Right lobe of liver (tissue), 6 donors: ENCODE data around the gene ARL15. TPM values are rescaled to one million over a fixed set of nuclear protein-coding genes. Genes with fewer than 3 reads are reported as not detected.
A peak's percentile ranks its signal among the peaks of the same experiment; 100 is the strongest.

ENCODE experiments used
- ATAC-seq, 4 donors: fragments of 200-7000 bp; cut with Tn5 transposase; one replicate each; pipeline ENCODE4 v1.9.1; 2020; ENCODE audit warnings: mild to moderate bottlenecking in 4 of 4, moderate library complexity in 4 of 4
- DNase-seq, 3 donors: peaks; one replicate each; pipeline ENCODE4 v3.0.0-alpha.2; 2020
- H3K27ac ChIP-seq, 3 donors: fragments of 200-600 bp; one replicate each; pipeline ENCODE4 v1.8.0; 2022
- H3K27me3 ChIP-seq, 2 donors: fragments of 200-600 bp; one replicate each; pipeline ENCODE4 v1.8.0; 2022
- H3K36me3 ChIP-seq, 4 donors: fragments of 200-600 bp; sonication (generic) in 1 of 4; one replicate each; pipeline versions ENCODE4 v1.5.1 to v1.8.0; 2017 to 2022; ENCODE audit warnings: control low read depth in 1 of 4
- H3K4me1 ChIP-seq, 4 donors: fragments of 200-600 bp; sonication (generic) in 1 of 4; one replicate each; pipeline versions ENCODE4 v1.5.1 to v1.8.0; 2017 to 2022; ENCODE audit warnings: control low read depth in 1 of 4
- H3K4me3 ChIP-seq, 3 donors: fragments of 200-600 bp; one replicate each; pipeline ENCODE4 v1.8.0; 2022
- H3K9me3 ChIP-seq, 4 donors: fragments of 200-600 bp; sonication (generic) in 1 of 4; one replicate each; pipeline versions ENCODE4 v1.5.1 to v1.8.0; 2017 to 2022; ENCODE audit warnings: control low read depth in 1 of 4
- POLR2A ChIP-seq: fragments of 450-650 bp; IDR thresholded peaks from one replicate; pipeline ENCODE4 v1.6.1; 2017; ENCODE audit warnings: antibody characterized with exemption, mild to moderate bottlenecking
- WGBS: methylation state at CpG from one replicate; pipeline ENCODE4 v1.1.6; 2018; ENCODE audit warnings: low coverage, low lambda C conversion rate; ENCODE audit not compliant: insufficient coverage; ENCODE audit errors: missing lambda C conversion rate; 5-methylcytosine and 5-hydroxymethylcytosine counted together
- intact Hi-C, 2 donors: fragments of 100-400 bp; cut with DNase I; formaldehyde crosslinking; loops; one replicate each; pipeline versions ENCODE4 v1.11.2 to v1.14.1; 2022
- total RNA-seq, 6 experiments: library from RNA; depleted of rRNA in 2 of 6; stranded (reverse); fragments of >200 nt in 2 of 6; fragmentation: NEBNext Ultra II Directional in 3 of 6; extraction: Animal tissue kit (Norgen Biotek cat#: 25700) in 3 of 6; gene quantifications; one replicate each; pipeline versions ENCODE4 v1.1.0 to v1.2.4, GENCODE V29; 2016 to 2023
- TF ChIP-seq, protein P1 (sequence below), 4 donors: fragments of 200-600 bp in 3 of 4; fragments of 450-650 bp in 1 of 4; IDR thresholded peaks; one replicate each; pipeline versions ENCODE4 v1.5.1 to v1.8.0; 2016 to 2022; ENCODE audit warnings: antibody characterized with exemption in 4 of 4, mild to moderate bottlenecking in 2 of 4
- donor health status: DM: no; HTN: yes; CAD: no.
- donor health status: DM: no; HTN: no; CAD: no.
- donor health status: DM: no; HTN: no; CAD: no.
- donor health status: DM: no; HTN: yes; CAD: no.
- donor health status: DM: no; HTN: yes; CAD: no.

The ARL15 gene
- total RNA-seq, 6 experiments from 2014 or later, result 6.3 to 16.5 (median 9.6) TPM

DNA sequence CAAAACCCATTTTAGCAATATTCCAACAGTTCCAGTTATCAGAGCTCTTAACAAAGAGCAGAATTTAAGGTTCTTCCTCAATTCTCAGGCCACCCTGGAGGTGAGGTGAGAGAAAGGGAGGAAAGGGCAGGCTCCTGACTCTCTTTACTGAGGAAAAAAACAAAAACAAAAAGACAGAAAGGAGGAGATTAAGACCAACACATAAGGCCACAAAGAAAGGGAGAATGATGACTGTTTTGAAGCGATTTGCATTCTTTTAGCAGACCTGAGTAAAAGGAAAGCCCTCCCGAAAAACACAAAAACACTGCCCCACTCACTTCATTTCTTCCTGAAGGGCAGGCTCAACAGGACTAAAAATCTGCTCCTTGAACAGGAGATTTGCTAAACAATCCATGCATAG, 300.5 kb downstream of the ARL15 start:
- Histone ChIP-seq H3K9me3 (no peaks in the 10 kb centered on the region), H3K4me3 (no peak overlapping the region), H3K27me3 (no peaks in the 10 kb centered on the region), H3K4me1 (peaks cover 0 to 33% (median 10%) of the 10 kb centered on the region in 4 donors), H3K27ac (peak overlapping the region; percentile 17 to 87 (median 83)), H3K36me3 (no peaks in the 10 kb centered on the region)
- no peak for DNase-seq
- 71% methylated on average over 2 of the region's 2 CpGs for WGBS
- intact Hi-C loops, result no loop called here
- peak in 1 of 4 donors; percentile 2 for ATAC-seq
- TF ChIP-seq POLR2A, result no peak
- TF ChIP-seq, protein P1, sequence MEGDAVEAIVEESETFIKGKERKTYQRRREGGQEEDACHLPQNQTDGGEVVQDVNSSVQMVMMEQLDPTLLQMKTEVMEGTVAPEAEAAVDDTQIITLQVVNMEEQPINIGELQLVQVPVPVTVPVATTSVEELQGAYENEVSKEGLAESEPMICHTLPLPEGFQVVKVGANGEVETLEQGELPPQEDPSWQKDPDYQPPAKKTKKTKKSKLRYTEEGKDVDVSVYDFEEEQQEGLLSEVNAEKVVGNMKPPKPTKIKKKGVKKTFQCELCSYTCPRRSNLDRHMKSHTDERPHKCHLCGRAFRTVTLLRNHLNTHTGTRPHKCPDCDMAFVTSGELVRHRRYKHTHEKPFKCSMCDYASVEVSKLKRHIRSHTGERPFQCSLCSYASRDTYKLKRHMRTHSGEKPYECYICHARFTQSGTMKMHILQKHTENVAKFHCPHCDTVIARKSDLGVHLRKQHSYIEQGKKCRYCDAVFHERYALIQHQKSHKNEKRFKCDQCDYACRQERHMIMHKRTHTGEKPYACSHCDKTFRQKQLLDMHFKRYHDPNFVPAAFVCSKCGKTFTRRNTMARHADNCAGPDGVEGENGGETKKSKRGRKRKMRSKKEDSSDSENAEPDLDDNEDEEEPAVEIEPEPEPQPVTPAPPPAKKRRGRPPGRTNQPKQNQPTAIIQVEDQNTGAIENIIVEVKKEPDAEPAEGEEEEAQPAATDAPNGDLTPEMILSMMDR (IDR thresholded peaks at IDR 0.05), result no peak

DNA sequence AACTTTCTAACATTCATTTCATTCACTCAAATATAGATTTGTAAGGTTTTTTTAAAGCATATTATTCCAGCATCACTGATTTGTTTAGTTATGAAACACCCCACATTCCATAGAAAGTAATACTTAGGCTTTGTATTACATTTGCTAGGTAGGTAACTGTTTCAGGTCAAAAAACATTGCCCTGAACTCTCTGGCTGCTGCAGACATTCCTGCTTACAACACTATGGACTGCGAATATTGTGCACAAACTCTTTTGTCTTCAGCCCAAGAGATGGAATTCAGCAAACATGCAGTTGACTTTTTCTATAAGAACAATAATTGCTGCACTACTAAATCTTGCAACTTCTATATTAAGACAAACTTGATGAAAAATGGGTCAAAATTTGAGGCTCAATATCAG, 301.0 kb downstream of the ARL15 start:
- peaks cover 0 to 33% (median 10%) of the 10 kb centered on the region in 4 donors for H3K4me1 ChIP-seq
- TF ChIP-seq, protein P1 (IDR thresholded peaks at IDR 0.05), result no peak
- TF ChIP-seq POLR2A, result no peak
- H3K27ac ChIP-seq, result peak overlapping the region; percentile 17 to 87 (median 83)
- H3K27me3 ChIP-seq, result no peaks in the 10 kb centered on the region
- no peaks in the 10 kb centered on the region for H3K9me3 ChIP-seq
- H3K36me3 ChIP-seq, result no peaks in the 10 kb centered on the region
- peak in 1 of 3 donors; percentile 61 for DNase-seq
- intact Hi-C loops, result no loop called here
- ATAC-seq, result peak; percentile 51 to 73 (median 64)
- no peak overlapping the region for H3K4me3 ChIP-seq
- 36% methylated on average over 1 of the region's 1 CpG for WGBS

DNA sequence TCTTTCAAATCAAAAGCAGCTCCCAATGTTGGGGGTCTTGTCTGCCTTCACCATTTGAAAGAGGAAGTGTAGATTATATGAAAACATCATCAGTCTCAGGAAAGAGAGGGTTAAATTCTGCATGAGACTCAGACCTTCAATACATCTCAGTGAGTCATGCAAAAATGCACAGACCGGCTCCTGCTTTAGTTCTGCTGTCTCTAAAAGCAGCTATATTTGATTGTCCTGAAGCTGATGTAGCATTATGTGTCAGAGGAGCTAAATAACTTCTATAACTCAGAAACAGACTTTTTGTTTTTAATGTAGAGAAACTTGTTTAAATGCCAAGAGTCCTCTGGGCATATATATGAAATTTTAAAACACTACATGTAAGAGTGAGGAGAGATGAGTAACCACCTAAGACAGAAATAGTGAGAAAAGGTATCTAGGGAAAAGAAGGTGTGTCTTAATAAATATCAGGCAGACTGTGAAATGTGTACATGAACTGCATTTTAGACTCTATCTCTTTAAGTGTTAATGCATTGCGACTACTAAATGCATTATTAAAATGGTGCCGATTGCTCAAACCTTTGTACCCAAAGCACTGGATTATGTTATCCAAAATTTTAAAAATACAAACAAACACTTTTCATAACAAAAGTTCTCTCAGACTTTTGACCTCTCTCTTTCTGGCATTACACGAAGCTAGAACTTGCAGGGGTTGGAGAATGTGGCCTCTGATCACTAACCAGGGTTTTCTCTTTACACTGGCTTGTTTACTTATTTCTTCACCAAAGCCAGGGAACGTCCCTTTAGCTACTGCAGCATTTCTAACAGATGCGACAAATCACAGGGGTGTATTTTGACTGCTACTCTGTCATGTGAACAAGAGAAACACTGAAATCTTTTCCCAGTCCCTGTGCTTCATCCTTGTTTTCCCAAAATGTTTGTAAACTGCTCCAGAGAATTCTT, 302.3 kb downstream of the ARL15 start:
- Histone ChIP-seq H3K4me1 (peaks cover 0 to 36% (median 10%) of the 10 kb centered on the region in 4 donors), H3K9me3 (no peaks in the 10 kb centered on the region), H3K27me3 (no peaks in the 10 kb centered on the region), H3K27ac (peak overlapping the region; percentile 42 to 87 (median 83)), H3K36me3 (no peaks in the 10 kb centered on the region), H3K4me3 (no peak overlapping the region)
- DNase-seq (peak in 1 of 3 donors; percentile 68), ATAC-seq (peak; percentile 91 to 99 (median 96))
- WGBS, result 16% methylated on average over 6 of the region's 6 CpGs
- no peak for TF ChIP-seq POLR2A
- TF ChIP-seq, protein P1 (IDR thresholded peaks at IDR 0.05), result no peak
- intact Hi-C loops, result no loop called here

DNA sequence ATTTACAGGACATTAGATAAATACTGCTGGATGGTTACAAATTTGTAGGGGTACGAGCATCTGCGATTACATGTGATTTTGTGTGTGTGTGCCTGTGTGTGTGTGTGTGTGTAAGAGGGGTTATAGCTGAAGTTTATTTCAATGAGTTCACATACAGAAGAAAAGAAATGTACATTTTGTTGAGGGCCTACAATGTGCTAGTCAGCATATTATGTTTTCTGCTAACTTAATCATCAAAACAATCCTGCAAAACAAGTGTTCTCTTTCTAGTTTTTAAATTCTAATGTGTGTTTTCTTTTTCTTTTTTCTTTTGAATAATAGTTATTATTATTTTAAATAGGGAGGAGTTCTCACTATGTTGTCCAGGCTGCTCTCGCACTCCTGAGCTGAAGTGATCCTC, 305.7 kb downstream of the ARL15 start:
- Histone ChIP-seq H3K4me1 (peaks cover 0 to 33% (median 7%) of the 10 kb centered on the region in 4 donors), H3K36me3 (no peaks in the 10 kb centered on the region), H3K27me3 (no peaks in the 10 kb centered on the region), H3K9me3 (no peaks in the 10 kb centered on the region), H3K4me3 (no peak overlapping the region), H3K27ac (no peak overlapping the region)
- WGBS, result 93% methylated on average over 3 of the region's 3 CpGs
- ATAC-seq, result no peak
- DNase-seq, result no peak
- no peak for TF ChIP-seq POLR2A
- TF ChIP-seq, protein P1 (IDR thresholded peaks at IDR 0.05), result no peak
- intact Hi-C loops, result no loop called here
